ENCODE data around the gene DNTT.

DNTT gene

GRCh38 chr10:96342402-96342801, 38.2 kb downstream of the DNTT start:
- DNase-seq (ENCODE audit: low spot score) = no peak

GRCh38 chr10:96344178-96344577, 39.9 kb downstream of the DNTT start:
- DNase-seq (ENCODE audit: low spot score) = no peak

GRCh38 chr10:96345222-96345621, 41.0 kb downstream of the DNTT start:
- DNase-seq (ENCODE audit: low spot score) = no peak

- no peak for DNase-seq (ENCODE audit: low spot score)
These were observed 42.1 kb downstream of the DNTT start for GRCh38 chr10:96346295-96346694.

- DNase-seq (ENCODE audit: low spot score) = no peak
These were observed 47.8 kb downstream of the DNTT start for GRCh38 chr10:96352027-96352426.

GRCh38 chr10:96352582-96352981, 48.3 kb downstream of the DNTT start:
- no peak for DNase-seq (ENCODE audit: low spot score)

- no peak for DNase-seq (ENCODE audit: low spot score)
These were observed 52.9 kb downstream of the DNTT start for GRCh38 chr10:96357038-96357620.

- no peak for DNase-seq (ENCODE audit: low spot score)
These were observed 54.8 kb downstream of the DNTT start, which contains the start of gene OPALIN for GRCh38 chr10:96358851-96359540. TSS of gene OPALIN (minus strand) at chr10:96359002. CDS start at chr10:96358896, 106 bp downstream.

GRCh38 chr10:96359616-96360015, 55.4 kb downstream of the DNTT start:
- DNase-seq (ENCODE audit: low spot score) = no peak

- DNase-seq (ENCODE audit: low spot score) = no peak
These were observed 56.1 kb downstream of the DNTT start for GRCh38 chr10:96360331-96360730.

- no peak for DNase-seq (ENCODE audit: low spot score)
These were observed 56.5 kb downstream of the DNTT start for GRCh38 chr10:96360766-96361165.

- no peak for DNase-seq (ENCODE audit: low spot score)
These were observed 61.3 kb downstream of the DNTT start for GRCh38 chr10:96365571-96365970.

- DNase-seq (ENCODE audit: low spot score) = no peak
These were observed 62.3 kb downstream of the DNTT start for GRCh38 chr10:96366508-96366907.

GRCh38 chr10:96367470-96367869, 63.2 kb downstream of the DNTT start:
- no peak for DNase-seq (ENCODE audit: low spot score)

GRCh38 chr10:96368971-96369370, 64.7 kb downstream of the DNTT start:
- DNase-seq (ENCODE audit: low spot score) = no peak

- no peak for DNase-seq (ENCODE audit: low spot score)
These were observed 65.8 kb downstream of the DNTT start for GRCh38 chr10:96369890-96370583.

GRCh38 chr10:96370584-96371157, 66.4 kb downstream of the DNTT start:
- peak; percentile 56 for DNase-seq (ENCODE audit: low spot score)

- no peak for DNase-seq (ENCODE audit: low spot score)
These were observed 67.1 kb downstream of the DNTT start for GRCh38 chr10:96371356-96371755.

- no peak for DNase-seq (ENCODE audit: low spot score)
These were observed 69.8 kb downstream of the DNTT start for GRCh38 chr10:96374004-96374403.

- DNase-seq (ENCODE audit: low spot score) = no peak
These were observed 70.4 kb downstream of the DNTT start for GRCh38 chr10:96374639-96374984.

- DNase-seq (ENCODE audit: low spot score) = peak; percentile 67
These were observed 71.0 kb downstream of the DNTT start for GRCh38 chr10:96374985-96375830.

GRCh38 chr10:96376483-96376882, 72.2 kb downstream of the DNTT start:
- DNase-seq (ENCODE audit: low spot score) = no peak
